K562 (cell line): ENCODE results near the gene TRAP1. TPM values are rescaled to one million over a fixed set of nuclear protein-coding genes. Genes with fewer than 3 reads are reported as not detected.

Experiments used
- ATAC-seq: fragments of 200-7000 bp; cut with Tn5 transposase; 3 replicates; pipeline ENCODE4 v1.9.1; 2020; ENCODE audit warnings: moderate library complexity
- BruUV-seq: library from RNA; stranded (reverse); fragments of 400-500 nt; replicated peaks from 2 replicates; lab custom pipeline; 2021; lab: Mats Ljungman, UMichigan
- CTCF ChIA-PET: fragments of 300-600 bp; formaldehyde crosslinking; extraction: SDS; loops from one replicate; lab custom pipeline; 2021; ENCODE audit warnings: low intra/inter-chr PET ratio; lab: Yijun Ruan, JAX
- POLR2A ChIA-PET: fragments of 300-600, 350-650 bp; sonication (Branson Sonifier 250); formaldehyde crosslinking; extraction: SDS; loops from one replicate; lab custom pipeline; 2021; ENCODE audit warnings: antibody characterized with exemption, inconsistent platforms; lab: Yijun Ruan, JAX
- DNase-seq, 4 experiments: peaks; one replicate each; pipeline versions ENCODE4 v3.0.0 to v3.0.0-alpha.2; 2011 to 2018; ENCODE audit warnings: low spot score in 3 of 4, mixed read lengths in 3 of 4; ENCODE audit errors: extremely low read depth in 1 of 4
- FAIRE-seq: peaks from 2 replicates; lab custom pipeline; 2011; peaks lifted over from hg19 to GRCh38; lab: Jason Lieb, UNC
- H2AFZ ChIP-seq: 2 replicates; pipeline ENCODE4 v1.6.0; 2011; ENCODE audit warnings: low read depth, low read length, control low read depth, inconsistent platforms
- H3K27ac ChIP-seq: fragments of 200-600 bp; 3 replicates; pipeline ENCODE4 v1.8.0; 2011; ENCODE audit warnings: low read depth, mild to moderate bottlenecking, control low read depth, inconsistent platforms, low read length, moderate library complexity, mixed read lengths; ENCODE audit errors: extremely low read depth
- H3K27me3 ChIP-seq, 2 experiments: fragments of 300-600 bp in 1 of 2; 2 replicates in 1 of 2; 3 replicates in 1 of 2; pipeline versions ENCODE4 v1.6.0 to v1.8.0; 2011; ENCODE audit warnings: inconsistent platforms in 2 of 2, low read length in 2 of 2, mild to moderate bottlenecking in 1 of 2, mixed read lengths in 1 of 2, moderate library complexity in 1 of 2; ENCODE audit not compliant: control insufficient read depth in 2 of 2, insufficient read depth in 2 of 2
- H3K36me3 ChIP-seq: fragments of 300-600 bp; 3 replicates; pipeline ENCODE4 v1.8.0; 2011; ENCODE audit warnings: mild to moderate bottlenecking, low read length, inconsistent platforms; ENCODE audit not compliant: control insufficient read depth, insufficient read depth
- H3K4me1 ChIP-seq, 2 experiments: fragments of 200-600 bp in 1 of 2; replicated peaks in 1 of 2; 2 replicates in 1 of 2; 3 replicates in 1 of 2; pipeline versions ENCODE4 v1.5.1 to v1.8.0; 2011; ENCODE audit warnings: inconsistent platforms in 2 of 2, low read length in 2 of 2, mild to moderate bottlenecking in 1 of 2, mixed read lengths in 1 of 2, moderate library complexity in 1 of 2; ENCODE audit not compliant: control insufficient read depth in 2 of 2, insufficient read depth in 2 of 2
- H3K4me2 ChIP-seq: 2 replicates; pipeline ENCODE4 v1.6.1; 2011; ENCODE audit warnings: low read length, control low read depth, inconsistent platforms, mixed read lengths; ENCODE audit not compliant: insufficient read depth
- H3K4me3 ChIP-seq: fragments of 200-600 bp; sonication (generic), shearing (Covaris generic); 2 replicates; pipeline ENCODE4 v1.5.1; 2016; ENCODE audit warnings: control low read depth, inconsistent platforms
- H3K79me2 ChIP-seq: fragments of 200-600 bp; 3 replicates; pipeline ENCODE4 v1.8.0; 2011; ENCODE audit warnings: low read length, inconsistent platforms; ENCODE audit not compliant: control insufficient read depth, insufficient read depth
- H3K9ac ChIP-seq, 2 experiments: 2 replicates each; pipeline versions ENCODE4 v1.6.0 to v1.6.1; 2011; ENCODE audit warnings: low read depth in 2 of 2, low read length in 2 of 2, control low read depth in 1 of 2, inconsistent platforms in 1 of 2, mild to moderate bottlenecking in 1 of 2, mixed read lengths in 1 of 2; ENCODE audit not compliant: insufficient read depth in 1 of 2
- H3K9me1 ChIP-seq: one replicate; pipeline ENCODE4 v1.6.0; 2011; ENCODE audit warnings: inconsistent platforms, mild to moderate bottlenecking, low read length, moderate library complexity; ENCODE audit not compliant: control insufficient read depth, insufficient read depth
- H3K9me3 ChIP-seq: replicated peaks from 2 replicates; pipeline ENCODE4 v1.5.1; 2011; ENCODE audit warnings: low read depth, low read length, inconsistent platforms; ENCODE audit not compliant: control insufficient read depth, insufficient read depth
- H4K20me1 ChIP-seq: replicated peaks from 2 replicates; pipeline ENCODE4 v1.6.1; 2011; ENCODE audit warnings: low read length, inconsistent platforms, mixed read lengths; ENCODE audit not compliant: control insufficient read depth, insufficient read depth
- ATF6 ChIP-seq: sonication (generic); formaldehyde crosslinking; IDR thresholded peaks from 2 replicates; pipeline ENCODE4 v1.4.0; 2020; ENCODE audit warnings: mild to moderate bottlenecking, missing genetic modification reagents
- CBFA2T2 ChIP-seq: fragments of 450-650 bp; conservative IDR thresholded peaks from 2 replicates; pipeline ENCODE4 v1.6.1; 2017; ENCODE audit warnings: mild to moderate bottlenecking
- CBFB ChIP-seq: sonication (generic); formaldehyde crosslinking; IDR thresholded peaks from 2 replicates; pipeline ENCODE4 v1.4.0; 2020; ENCODE audit warnings: mild to moderate bottlenecking, missing genetic modification reagents
- FOXA3 ChIP-seq, 2 experiments: fragments of 450-650 bp in 1 of 2; sonication (generic) in 1 of 2; formaldehyde crosslinking; IDR thresholded peaks in 1 of 2; conservative IDR thresholded peaks in 1 of 2; 2 replicates each; pipeline versions ENCODE4 v1.4.0 to v1.8.0; 2020 to 2022; ENCODE audit warnings: mild to moderate bottlenecking in 2 of 2, missing genetic modification reagents in 1 of 2
- GABPB1 ChIP-seq: sonication (generic); formaldehyde crosslinking; IDR thresholded peaks from 2 replicates; pipeline ENCODE4 v1.8.0; 2022; ENCODE audit warnings: mild to moderate bottlenecking, missing genetic modification reagents
- MAFG ChIP-seq: fragments of 450-650 bp; conservative IDR thresholded peaks from 2 replicates; pipeline ENCODE4 v1.6.1; 2016; ENCODE audit warnings: missing genetic modification characterization, missing compliant biosample characterization
- POLR3G ChIP-seq: IDR thresholded peaks from 2 replicates; pipeline ENCODE4 v1.6.1; 2011; ENCODE audit not compliant: insufficient read length, insufficient replicate concordance; ENCODE audit errors: extremely low read depth
- ZKSCAN3 ChIP-seq: fragments of 250-450 bp; sonication (Bioruptor Pico); IDR thresholded peaks from 2 replicates; pipeline ENCODE4 v1.4.0; 2020
- ZNF232 ChIP-seq: sonication (generic); formaldehyde crosslinking; IDR thresholded peaks from 2 replicates; pipeline ENCODE4 v1.8.0; 2022; ENCODE audit warnings: mild to moderate bottlenecking, missing genetic modification reagents
- ZNF311 ChIP-seq: fragments of 250-450 bp; sonication (Bioruptor Pico); IDR thresholded peaks from 2 replicates; pipeline ENCODE4 v1.4.0; 2020; ENCODE audit warnings: mild to moderate bottlenecking, moderate library complexity
- ZNF316 ChIP-seq: fragments of 450-650 bp; IDR thresholded peaks from 2 replicates; pipeline ENCODE4 v1.6.1; 2016
- ZNF318 ChIP-seq, 2 experiments: fragments of 450-650 bp; IDR thresholded peaks; 2 replicates each; pipeline ENCODE4 v1.6.1; 2016; ENCODE audit warnings: mild to moderate bottlenecking in 2 of 2, borderline replicate concordance in 1 of 2, low read depth in 1 of 2, moderate library complexity in 1 of 2
- ZNF717 ChIP-seq: fragments of 250-450 bp; sonication (Bioruptor Pico); IDR thresholded peaks from 2 replicates; pipeline ENCODE4 v1.5.0; 2021
- WGBS: fragments of 100-300 bp; shearing (Covaris generic); methylation state at CpG from one replicate; pipeline ENCODE4 v1.1.6; 2016; ENCODE audit warnings: low coverage, mixed read lengths; ENCODE audit not compliant: insufficient coverage; ENCODE audit errors: missing lambda C conversion rate; 5-methylcytosine and 5-hydroxymethylcytosine counted together
- in situ Hi-C: fragments of 300-500 bp; cut with MboI; formaldehyde crosslinking; loops from 4 replicates; pipeline ENCODE4 v1.15.0; 2018; ENCODE audit warnings: inconsistent platforms, mixed read lengths
- intact Hi-C: fragments of 100-400 bp; cut with micrococcal nuclease; formaldehyde crosslinking; loops from 2 replicates; pipeline ENCODE4 v1.14.2; 2022
- polyA plus RNA-seq, 8 experiments: library from polyadenylated mRNA; depleted of rRNA in 4 of 8; stranded (reverse) in 5 of 8; unstranded in 3 of 8; fragments of >200 nt; fragmentation: Nextera tagmentation in 2 of 8; fragmentation: Illumina TruSeq in 1 of 8; extraction: Ambion mirVana in 2 of 8; extraction: Trizol in 1 of 8; gene quantifications; 2 replicates each; pipeline versions ENCODE4 v1.2.1 to v1.2.3, GENCODE V29; 2011 to 2014; ENCODE audit warnings: inconsistent platforms in 1 of 8, missing spikeins in 1 of 8
- total RNA-seq, 7 experiments: library from RNA; depleted of rRNA in 6 of 7; stranded (reverse); fragments of >200 nt in 6 of 7; fragmentation: Illumina TruSeq in 2 of 7; extraction: Trizol in 2 of 7; gene quantifications; 2 replicates each; pipeline versions ENCODE4 v1.2.1 to v1.2.3, GENCODE V29; 2011 to 2021; ENCODE audit warnings: low replicate concordance in 1 of 7

TRAP1 gene
- total and polyA plus RNA-seq, 9 of the 15 experiments (the other 6 are each of a cell fraction or from before 2014, with no cell fraction given) = 19.1 to 436 (median 301) TPM

- peaks cover 9% of the 10 kb centered on the region for H3K9me1 ChIP-seq
- H3K9me3 ChIP-seq = 0 out of 2 replicates have a peak, but pooled peaks cover 1% of the 10 kb centered on the region
- POLR2A ChIA-PET = interaction anchor here (0.6 kb wide), 1 partner anchor 1199 kb away, joined by 3 read pairs; no protein-coding TSS in a partner anchor
- peak overlapping the region in 1 of 2 experiments; percentile 28; a peak in 1 of 4 replicates for H3K9ac ChIP-seq
- H3K36me3 ChIP-seq = peaks cover 54% of the 10 kb centered on the region
- no peak overlapping the region for H3K4me2 ChIP-seq
- FAIRE-seq (no peak), ATAC-seq (no peak), DNase-seq (no peak)
- CTCF ChIA-PET = no interaction called here
- intact Hi-C loops = no loop called here
- H3K4me1 ChIP-seq = peaks cover 22 to 47% of the 10 kb centered on the region in 2 experiments
- BruUV-seq = no TSS peak
- WGBS = 62% methylated on average over 7 of the region's 7 CpGs
- H4K20me1 ChIP-seq = no peaks in the 10 kb centered on the region; the same call in 1 of the 2 replicates
- no peaks in the 10 kb centered on the region for H3K27me3 ChIP-seq
- peaks cover 77% of the 10 kb centered on the region for H3K79me2 ChIP-seq
- no peak overlapping the region for H2AFZ ChIP-seq
- H3K4me3 ChIP-seq = peak overlapping the region; percentile 97; the same call in 1 of the 2 replicates
- in situ Hi-C loops = no loop called here
- H3K27ac ChIP-seq = no peak overlapping the region
- TF ChIP-seq MAFG (tag) (peak; percentile 26; the same call in 1 of the 2 replicates), POLR3G (no peak), ATF6 (no peak), CBFA2T2 (no peak), CBFB (CRISPR knock-in tag) (no peak), FOXA3 (CRISPR knock-in tag; conservative IDR thresholded peaks at IDR 0.05 in 1 of 2, IDR thresholded peaks at IDR 0.05 in 1 of 2) (no peak), GABPB1 (CRISPR knock-in tag) (no peak), ZNF232 (CRISPR knock-in tag) (no peak), ZNF717 (no peak), ZKSCAN3 (no peak), ZNF318 (IDR thresholded peaks at IDR 0.05; ENCODE audit: borderline replicate concordance in 1 of 2, low read depth in 1 of 2) (no peak), ZNF316 (peak; percentile 82), ZNF311 (CRISPR knock-in tag) (no peak)
These were observed 1.9 kb downstream of the TRAP1 start for GRCh38 chr16:3715430-3715829.
